K562 (cell line): ENCODE measurements around the gene CCDC141. TPM values are rescaled to one million over a fixed set of nuclear protein-coding genes. Genes with fewer than 3 reads are reported as not detected.
"Not testable (repeated sequence)": the region's sequence is repeated elsewhere in the genome, so short reads cannot be mapped to it uniquely, and the experiment has no call there.

Source experiments
- ATAC-seq: fragments of 200-7000 bp; cut with Tn5 transposase; 3 replicates; pipeline ENCODE4 v1.9.1; 2020; ENCODE audit warnings: moderate library complexity
- BruUV-seq: library from RNA; stranded (reverse); fragments of 400-500 nt; replicated peaks from 2 replicates; lab custom pipeline; 2021; lab: Mats Ljungman, UMichigan
- CTCF ChIA-PET: fragments of 300-600 bp; formaldehyde crosslinking; extraction: SDS; loops from one replicate; lab custom pipeline; 2021; ENCODE audit warnings: low intra/inter-chr PET ratio; lab: Yijun Ruan, JAX
- POLR2A ChIA-PET: fragments of 300-600, 350-650 bp; sonication (Branson Sonifier 250); formaldehyde crosslinking; extraction: SDS; loops from one replicate; lab custom pipeline; 2021; ENCODE audit warnings: antibody characterized with exemption, inconsistent platforms; lab: Yijun Ruan, JAX
- DNase-seq, 4 experiments: peaks; one replicate each; pipeline versions ENCODE4 v3.0.0 to v3.0.0-alpha.2; 2011 to 2018; ENCODE audit warnings: low spot score in 3 of 4, mixed read lengths in 3 of 4; ENCODE audit errors: extremely low read depth in 1 of 4
- FAIRE-seq: peaks from 2 replicates; lab custom pipeline; 2011; peaks lifted over from hg19 to GRCh38; lab: Jason Lieb, UNC
- H2AFZ ChIP-seq: 2 replicates; pipeline ENCODE4 v1.6.0; 2011; ENCODE audit warnings: low read depth, low read length, control low read depth, inconsistent platforms
- H3K27ac ChIP-seq: fragments of 200-600 bp; 3 replicates; pipeline ENCODE4 v1.8.0; 2011; ENCODE audit warnings: low read depth, mild to moderate bottlenecking, control low read depth, inconsistent platforms, low read length, moderate library complexity, mixed read lengths; ENCODE audit errors: extremely low read depth
- H3K27me3 ChIP-seq, 2 experiments: fragments of 300-600 bp in 1 of 2; 2 replicates in 1 of 2; 3 replicates in 1 of 2; pipeline versions ENCODE4 v1.6.0 to v1.8.0; 2011; ENCODE audit warnings: inconsistent platforms in 2 of 2, low read length in 2 of 2, mild to moderate bottlenecking in 1 of 2, mixed read lengths in 1 of 2, moderate library complexity in 1 of 2; ENCODE audit not compliant: control insufficient read depth in 2 of 2, insufficient read depth in 2 of 2
- H3K36me3 ChIP-seq: fragments of 300-600 bp; 3 replicates; pipeline ENCODE4 v1.8.0; 2011; ENCODE audit warnings: mild to moderate bottlenecking, low read length, inconsistent platforms; ENCODE audit not compliant: control insufficient read depth, insufficient read depth
- H3K4me1 ChIP-seq, 2 experiments: fragments of 200-600 bp in 1 of 2; replicated peaks in 1 of 2; 2 replicates in 1 of 2; 3 replicates in 1 of 2; pipeline versions ENCODE4 v1.5.1 to v1.8.0; 2011; ENCODE audit warnings: inconsistent platforms in 2 of 2, low read length in 2 of 2, mild to moderate bottlenecking in 1 of 2, mixed read lengths in 1 of 2, moderate library complexity in 1 of 2; ENCODE audit not compliant: control insufficient read depth in 2 of 2, insufficient read depth in 2 of 2
- H3K4me2 ChIP-seq: 2 replicates; pipeline ENCODE4 v1.6.1; 2011; ENCODE audit warnings: low read length, control low read depth, inconsistent platforms, mixed read lengths; ENCODE audit not compliant: insufficient read depth
- H3K4me3 ChIP-seq: fragments of 200-600 bp; sonication (generic), shearing (Covaris generic); 2 replicates; pipeline ENCODE4 v1.5.1; 2016; ENCODE audit warnings: control low read depth, inconsistent platforms
- H3K79me2 ChIP-seq: fragments of 200-600 bp; 3 replicates; pipeline ENCODE4 v1.8.0; 2011; ENCODE audit warnings: low read length, inconsistent platforms; ENCODE audit not compliant: control insufficient read depth, insufficient read depth
- H3K9ac ChIP-seq, 2 experiments: 2 replicates each; pipeline versions ENCODE4 v1.6.0 to v1.6.1; 2011; ENCODE audit warnings: low read depth in 2 of 2, low read length in 2 of 2, control low read depth in 1 of 2, inconsistent platforms in 1 of 2, mild to moderate bottlenecking in 1 of 2, mixed read lengths in 1 of 2; ENCODE audit not compliant: insufficient read depth in 1 of 2
- H3K9me1 ChIP-seq: one replicate; pipeline ENCODE4 v1.6.0; 2011; ENCODE audit warnings: inconsistent platforms, mild to moderate bottlenecking, low read length, moderate library complexity; ENCODE audit not compliant: control insufficient read depth, insufficient read depth
- H3K9me3 ChIP-seq: replicated peaks from 2 replicates; pipeline ENCODE4 v1.5.1; 2011; ENCODE audit warnings: low read depth, low read length, inconsistent platforms; ENCODE audit not compliant: control insufficient read depth, insufficient read depth
- H4K20me1 ChIP-seq: replicated peaks from 2 replicates; pipeline ENCODE4 v1.6.1; 2011; ENCODE audit warnings: low read length, inconsistent platforms, mixed read lengths; ENCODE audit not compliant: control insufficient read depth, insufficient read depth
- HES1 ChIP-seq: fragments of 450-650 bp; IDR thresholded peaks from 2 replicates; pipeline ENCODE4 v1.6.1; 2016; ENCODE audit warnings: low read depth, mild to moderate bottlenecking, moderate library complexity
- MAZ ChIP-seq, 2 experiments: fragments of 450-650 bp in 1 of 2; sonication (generic) in 1 of 2; formaldehyde crosslinking; IDR thresholded peaks in 1 of 2; conservative IDR thresholded peaks in 1 of 2; 2 replicates each; pipeline versions ENCODE4 v1.4.0 to v1.5.0; 2020; ENCODE audit warnings: mild to moderate bottlenecking in 1 of 2, missing genetic modification reagents in 1 of 2
- MECOM ChIP-seq: fragments of 250-450 bp; sonication (Bioruptor Pico); IDR thresholded peaks from 2 replicates; pipeline ENCODE4 v1.8.0; 2022; ENCODE audit warnings: inconsistent platforms
- POLR3G ChIP-seq: IDR thresholded peaks from 2 replicates; pipeline ENCODE4 v1.6.1; 2011; ENCODE audit not compliant: insufficient read length, insufficient replicate concordance; ENCODE audit errors: extremely low read depth
- PTRF ChIP-seq: fragments of 450-650 bp; IDR thresholded peaks from 2 replicates; pipeline ENCODE4 v1.6.1; 2016; ENCODE audit warnings: mild to moderate bottlenecking, missing genetic modification characterization, missing compliant biosample characterization
- SMAD1 ChIP-seq: fragments of 150-350 bp; IDR thresholded peaks from 2 replicates; pipeline ENCODE4 v1.6.1; 2014; ENCODE audit warnings: low read length, low read depth; ENCODE audit not compliant: partially characterized antibody
- SUPT5H ChIP-seq: fragments of 450-650 bp; IDR thresholded peaks from 2 replicates; pipeline ENCODE4 v1.6.1; 2016
- TCF3 ChIP-seq: sonication (generic); formaldehyde crosslinking; IDR thresholded peaks from 2 replicates; pipeline ENCODE4 v1.4.0; 2020; ENCODE audit warnings: mild to moderate bottlenecking, missing genetic modification reagents
- U2AF1 ChIP-seq: fragments of 200-400 bp; formaldehyde crosslinking; optimal IDR thresholded peaks from 2 replicates; pipeline ENCODE3; 2017; ENCODE audit warnings: mild to moderate bottlenecking, low read depth, low read length, moderate library complexity
- ZBTB34 ChIP-seq: fragments of 250-450 bp; sonication (Bioruptor Pico); IDR thresholded peaks from 2 replicates; pipeline ENCODE4 v1.8.0; 2021; ENCODE audit warnings: mild to moderate bottlenecking, moderate library complexity
- ZNF280A ChIP-seq: fragments of 450-650 bp; IDR thresholded peaks from 2 replicates; pipeline ENCODE4 v1.6.1; 2018; ENCODE audit warnings: mild to moderate bottlenecking, low read depth; ENCODE audit not compliant: partially characterized antibody
- ZNF507 ChIP-seq: conservative IDR thresholded peaks from 2 replicates; pipeline ENCODE4 v1.6.1; 2017; ENCODE audit warnings: missing genetic modification characterization, missing compliant biosample characterization
- ZNF586 ChIP-seq: fragments of 450-650 bp; formaldehyde crosslinking; conservative IDR thresholded peaks from 2 replicates; pipeline ENCODE4 v1.4.0; 2020; ENCODE audit warnings: mild to moderate bottlenecking, moderate library complexity
- ZSCAN29 ChIP-seq: fragments of 450-650 bp; IDR thresholded peaks from 2 replicates; pipeline ENCODE4 v1.6.1; 2017
- WGBS: fragments of 100-300 bp; shearing (Covaris generic); methylation state at CpG from one replicate; pipeline ENCODE4 v1.1.6; 2016; ENCODE audit warnings: low coverage, mixed read lengths; ENCODE audit not compliant: insufficient coverage; ENCODE audit errors: missing lambda C conversion rate; 5-methylcytosine and 5-hydroxymethylcytosine counted together
- in situ Hi-C: fragments of 300-500 bp; cut with MboI; formaldehyde crosslinking; loops from 4 replicates; pipeline ENCODE4 v1.15.0; 2018; ENCODE audit warnings: inconsistent platforms, mixed read lengths
- intact Hi-C: fragments of 100-400 bp; cut with micrococcal nuclease; formaldehyde crosslinking; loops from 2 replicates; pipeline ENCODE4 v1.14.2; 2022
- polyA plus RNA-seq, 8 experiments: library from polyadenylated mRNA; depleted of rRNA in 4 of 8; stranded (reverse) in 5 of 8; unstranded in 3 of 8; fragments of >200 nt; fragmentation: Nextera tagmentation in 2 of 8; fragmentation: Illumina TruSeq in 1 of 8; extraction: Ambion mirVana in 2 of 8; extraction: Trizol in 1 of 8; gene quantifications; 2 replicates each; pipeline versions ENCODE4 v1.2.1 to v1.2.3, GENCODE V29; 2011 to 2014; ENCODE audit warnings: inconsistent platforms in 1 of 8, missing spikeins in 1 of 8
- total RNA-seq, 7 experiments: library from RNA; depleted of rRNA in 6 of 7; stranded (reverse); fragments of >200 nt in 6 of 7; fragmentation: Illumina TruSeq in 2 of 7; extraction: Trizol in 2 of 7; gene quantifications; 2 replicates each; pipeline versions ENCODE4 v1.2.1 to v1.2.3, GENCODE V29; 2011 to 2021; ENCODE audit warnings: low replicate concordance in 1 of 7

CCDC141 gene
- total and polyA plus RNA-seq, 9 of the 15 experiments (the other 6 are each of a cell fraction or from before 2014, with no cell fraction given), result 0.09 TPM; not detected in 8

- H4K20me1 ChIP-seq, BruUV-seq, H3K4me1 ChIP-seq, H3K9me3 ChIP-seq, H3K4me3 ChIP-seq, H2AFZ ChIP-seq, CTCF ChIA-PET, POLR2A ChIA-PET, intact Hi-C loops, H3K27ac ChIP-seq, H3K27me3 ChIP-seq, ATAC-seq, H3K36me3 ChIP-seq, H3K9me1 ChIP-seq, FAIRE-seq, H3K4me2 ChIP-seq, H3K9ac ChIP-seq, in situ Hi-C loops, H3K79me2 ChIP-seq, DNase-seq: not testable (repeated sequence)
- 0% methylated on average over 4 of the region's 4 CpGs for WGBS
Observed at GRCh38 chr2:179092912-179093311, 43.0 kb upstream of the CCDC141 start.

- no peaks in the 10 kb centered on the region for H3K79me2 ChIP-seq
- no peak overlapping the region for H3K27ac ChIP-seq
- no peaks in the 10 kb centered on the region for H3K9me1 ChIP-seq
- H3K4me2 ChIP-seq, result no peak overlapping the region
- 0% methylated on average over 2 of the region's 2 CpGs for WGBS
- no peaks in the 10 kb centered on the region for H3K27me3 ChIP-seq
- ChIA-PET CTCF (no interaction called here), POLR2A (no interaction called here)
- BruUV-seq, result no TSS peak
- intact Hi-C loops, result no loop called here
- H3K9ac ChIP-seq, result no peak overlapping the region
- H3K36me3 ChIP-seq, result no peaks in the 10 kb centered on the region
- ATAC-seq, result no peak
- no peak overlapping the region for H2AFZ ChIP-seq
- no peak for DNase-seq
- in situ Hi-C loops, result no loop called here
- H3K4me1 ChIP-seq, result no peaks in the 10 kb centered on the region
- no peak for FAIRE-seq
- no peaks in the 10 kb centered on the region for H3K9me3 ChIP-seq
- no peak overlapping the region for H3K4me3 ChIP-seq
- no peaks in the 10 kb centered on the region for H4K20me1 ChIP-seq
- TF ChIP-seq ZNF586 (CRISPR knock-in tag) (no peak), ZNF507 (tag) (no peak), U2AF1 (no peak), POLR3G (no peak), MAZ (CRISPR knock-in tag; conservative IDR thresholded peaks at IDR 0.05 in 1 of 2, IDR thresholded peaks at IDR 0.05 in 1 of 2) (no peak), SUPT5H (no peak), PTRF (no peak), MECOM (CRISPR knock-in tag) (no peak), TCF3 (CRISPR knock-in tag) (no peak), ZNF280A (no peak), HES1 (no peak), ZSCAN29 (no peak), ZBTB34 (CRISPR knock-in tag) (no peak), SMAD1 (no peak)
Observed at GRCh38 chr2:179082697-179083096, 32.8 kb upstream of the CCDC141 start.
